GM18526 (cell line): ENCODE data around the gene SLC8A1.

ENCODE experiments used
- POLR2A ChIP-seq: IDR thresholded peaks from 3 replicates; pipeline ENCODE4 v1.6.1; 2011; ENCODE audit not compliant: insufficient read length; ENCODE audit errors: extremely low read depth

The SLC8A1 gene

GRCh38 chr2:40343902-40344301 is 108.0 kb downstream of the SLC8A1 start:
- no peak for TF ChIP-seq POLR2A

- no peak for TF ChIP-seq POLR2A
Observed at GRCh38 chr2:40341198-40341597, 110.7 kb downstream of the SLC8A1 start.

GRCh38 chr2:40339026-40339425 is 112.9 kb downstream of the SLC8A1 start:
- no peak for TF ChIP-seq POLR2A

DNA sequence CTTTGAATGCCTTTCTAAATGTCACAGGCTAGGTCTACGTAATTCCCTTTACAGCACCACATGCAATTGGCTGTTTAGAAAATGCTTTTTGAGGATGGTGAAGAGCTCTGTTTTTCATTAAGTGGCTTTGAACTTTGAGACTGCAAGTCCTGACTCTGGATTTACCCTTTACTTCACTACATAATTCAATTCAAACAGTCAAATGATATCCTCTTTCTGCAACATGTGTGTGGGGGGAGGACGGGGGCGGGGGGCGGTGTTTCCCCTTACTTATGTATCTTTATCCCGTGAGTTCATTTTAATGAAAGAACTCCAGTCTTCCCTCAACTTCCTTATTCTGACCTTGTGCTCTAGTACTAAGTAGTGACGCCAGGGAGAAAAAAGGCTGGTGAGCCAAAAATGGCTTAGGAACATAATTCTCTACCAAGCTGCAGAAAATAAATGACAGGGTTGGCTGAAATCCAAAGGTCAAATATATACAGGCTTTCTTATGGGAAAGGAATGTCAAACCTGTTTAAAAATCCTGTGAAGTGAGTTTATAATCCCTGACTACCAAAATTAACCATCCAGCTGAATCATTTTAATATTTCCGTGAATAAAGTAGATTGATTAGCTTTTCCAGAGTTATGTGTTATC is 119.6 kb downstream of the SLC8A1 start:
- no peak for TF ChIP-seq POLR2A

GRCh38 chr2:40330096-40330495 is 121.8 kb downstream of the SLC8A1 start:
- TF ChIP-seq POLR2A = no peak

- TF ChIP-seq POLR2A = no peak
Observed at GRCh38 chr2:40329739-40330030, 122.2 kb downstream of the SLC8A1 start.

- TF ChIP-seq POLR2A = no peak
Observed at GRCh38 chr2:40325116-40325515, 126.8 kb downstream of the SLC8A1 start.

DNA sequence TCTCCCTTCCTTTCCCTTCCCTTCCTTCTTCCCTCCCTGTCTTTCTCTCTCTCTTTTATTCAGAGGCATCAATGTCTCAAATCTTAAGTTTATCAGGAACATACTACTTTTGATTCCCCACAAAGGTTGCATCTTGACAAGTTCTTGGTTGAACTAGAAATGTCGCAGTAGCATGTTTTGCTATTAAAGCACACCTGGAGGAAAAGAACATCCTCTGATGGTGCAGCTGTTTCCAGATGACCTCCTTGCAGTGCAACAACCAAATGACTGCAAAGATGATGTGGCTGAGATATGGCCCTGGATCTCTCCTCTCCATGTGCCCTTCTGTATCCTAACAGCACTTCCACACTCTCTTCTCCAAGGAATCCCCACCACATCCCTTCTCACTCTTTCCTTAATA is 127.2 kb downstream of the SLC8A1 start:
- no peak for TF ChIP-seq POLR2A

- no peak for TF ChIP-seq POLR2A
Observed at GRCh38 chr2:40321822-40322221, 130.1 kb downstream of the SLC8A1 start.

- TF ChIP-seq POLR2A = no peak
Observed at GRCh38 chr2:40321016-40321623, 130.8 kb downstream of the SLC8A1 start.

GRCh38 chr2:40318921-40319320 is 133.0 kb downstream of the SLC8A1 start:
- no peak for TF ChIP-seq POLR2A

- TF ChIP-seq POLR2A = no peak
Observed at GRCh38 chr2:40317761-40318160, 134.1 kb downstream of the SLC8A1 start.

- TF ChIP-seq POLR2A = no peak
Observed at GRCh38 chr2:40317046-40317445, 134.8 kb downstream of the SLC8A1 start.

- TF ChIP-seq POLR2A = no peak
Observed at GRCh38 chr2:40316620-40317019, 135.3 kb downstream of the SLC8A1 start.

- TF ChIP-seq POLR2A = no peak
Observed at GRCh38 chr2:40315683-40316082, 136.2 kb downstream of the SLC8A1 start.

GRCh38 chr2:40311026-40311425 is 140.9 kb downstream of the SLC8A1 start:
- no peak for TF ChIP-seq POLR2A

DNA sequence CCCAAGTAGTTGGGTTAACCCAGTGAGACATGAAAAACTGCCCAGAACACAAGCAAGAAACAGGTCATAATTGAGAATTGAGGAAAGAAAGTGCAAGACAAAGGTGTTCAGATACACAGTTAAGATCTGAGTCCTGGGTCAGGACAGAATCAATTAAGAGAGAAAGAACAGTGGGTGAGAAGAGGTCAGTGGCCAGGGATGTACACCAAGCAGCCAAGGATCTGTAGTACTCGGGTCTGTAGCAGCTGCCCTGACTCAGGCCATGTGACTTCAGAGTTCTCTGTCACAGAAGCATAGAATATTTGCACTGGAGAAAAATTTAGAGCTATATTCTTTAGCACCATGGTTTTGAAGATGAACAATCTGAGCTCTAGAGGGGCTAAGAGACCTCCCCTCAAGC is 141.6 kb downstream of the SLC8A1 start:
- TF ChIP-seq POLR2A = no peak
